NCI-H2107 treated with DMSO at 0.1 percent for 48 hours (cell line): ENCODE data around the gene FREM1.
"Not testable (repeated sequence)": the region's sequence is repeated elsewhere in the genome, so short reads cannot be mapped to it uniquely, and the experiment has no call there.

Experiments used
- DNase-seq: peaks from one replicate; lab custom pipeline; 2025; ENCODE audit not compliant: unreplicated experiment; lab: John Stamatoyannopoulos, UW

The FREM1 gene

GRCh38 chr9:14909961-14910805 is at the start of gene FREM1:
FREM1 (minus strand) TSS chr9:14910428; CDS start chr9:14868977, 41,451 bp downstream.
- DNase-seq = no peak

- no peak for DNase-seq
Observed at GRCh38 chr9:14958989-14959388, 48.8 kb upstream of the FREM1 start.

GRCh38 chr9:14957109-14957508 is 46.9 kb upstream of the FREM1 start:
- no peak for DNase-seq

- no peak for DNase-seq
Observed at GRCh38 chr9:14956208-14956607, 46.0 kb upstream of the FREM1 start.

- no peak for DNase-seq
Observed at GRCh38 chr9:14945351-14945750, 35.1 kb upstream of the FREM1 start.

GRCh38 chr9:14941501-14942405 is 31.5 kb upstream of the FREM1 start:
- DNase-seq = no peak

GRCh38 chr9:14939378-14939777 is 29.1 kb upstream of the FREM1 start:
- DNase-seq = no peak

- no peak for DNase-seq
Observed at GRCh38 chr9:14937216-14937615, 27.0 kb upstream of the FREM1 start.

- DNase-seq = no peak
Observed at GRCh38 chr9:14936491-14936890, 26.3 kb upstream of the FREM1 start.

- DNase-seq = no peak
Observed at GRCh38 chr9:14935964-14936363, 25.7 kb upstream of the FREM1 start.

- no peak for DNase-seq
Observed at GRCh38 chr9:14935106-14935751, 25.0 kb upstream of the FREM1 start.

GRCh38 chr9:14932641-14933040 is 22.4 kb upstream of the FREM1 start:
- DNase-seq = no peak

GRCh38 chr9:14932231-14932630 is 22.0 kb upstream of the FREM1 start:
- DNase-seq = no peak

- no peak for DNase-seq
Observed at GRCh38 chr9:14926941-14927624, 16.9 kb upstream of the FREM1 start.

- DNase-seq = no peak
Observed at GRCh38 chr9:14924230-14925219, 14.3 kb upstream of the FREM1 start.

GRCh38 chr9:14923701-14924100 is 13.5 kb upstream of the FREM1 start:
- DNase-seq = no peak

- not testable (repeated sequence) for DNase-seq
Observed at GRCh38 chr9:14920805-14921204, 10.6 kb upstream of the FREM1 start.

- DNase-seq = no peak
Observed at GRCh38 chr9:14913366-14913765, 3.1 kb upstream of the FREM1 start.

GRCh38 chr9:14912859-14913258 is 2.6 kb upstream of the FREM1 start:
- DNase-seq = no peak

- no peak for DNase-seq
Observed at GRCh38 chr9:14911046-14911445, 818 bp upstream of the FREM1 start.
